OCI-LY1 (cell line): ENCODE data around the gene THUMPD3.

Experiments used
- CTCF ChIP-seq: fragments of 200-600 bp; sonication (generic), shearing (Covaris generic); IDR thresholded peaks from 2 replicates; pipeline ENCODE4 v1.5.1; 2017; ENCODE audit warnings: mild to moderate bottlenecking, antibody characterized with exemption, low read length, moderate library complexity, mixed read lengths
- EZH2 ChIP-seq: fragments of 200-600 bp; sonication (generic), shearing (Covaris generic); IDR thresholded peaks from 2 replicates; pipeline ENCODE4 v1.8.0; 2017; ENCODE audit warnings: borderline replicate concordance, mixed run types, mild to moderate bottlenecking, antibody characterized with exemption, low read length, moderate library complexity, mixed read lengths

- TF ChIP-seq CTCF (no peak), EZH2 (no peak)
Observed at GRCh38 chr3:9401986-9402385, 39.1 kb downstream of the THUMPD3 start.
